Inflammatory macrophage treated with lipopolysaccharide for 4 hours (primary cell): ENCODE data around the gene HCFC2.
"Not testable (repeated sequence)": the region's sequence is repeated elsewhere in the genome, so short reads cannot be mapped to it uniquely, and the experiment has no call there.

Experiments
- DNase-seq: peaks from one replicate; pipeline ENCODE4 v3.0.0-alpha.2; 2020

Gene HCFC2

GRCh38 chr12:104058802-104059201 is 5.5 kb upstream of the HCFC2 start:
- peak; percentile 6 for DNase-seq

- peak; percentile 12 for DNase-seq
Observed at GRCh38 chr12:104059963-104060362, 4.4 kb upstream of the HCFC2 start.

- DNase-seq: peak; percentile 4
Observed at GRCh38 chr12:104060791-104061190, 3.5 kb upstream of the HCFC2 start.

- DNase-seq: peak; percentile 44
Observed at GRCh38 chr12:104063712-104064030, 660 bp upstream of the HCFC2 start.

GRCh38 chr12:104064842-104065427 is 604 bp downstream of the HCFC2 start:
- peak; percentile 24 for DNase-seq

GRCh38 chr12:104072099-104072498 is 7.8 kb downstream of the HCFC2 start:
- DNase-seq: no peak

GRCh38 chr12:104073699-104074098 is 9.4 kb downstream of the HCFC2 start:
- DNase-seq: no peak

GRCh38 chr12:104079024-104079423 is 14.7 kb downstream of the HCFC2 start:
- no peak for DNase-seq

GRCh38 chr12:104080764-104081163 is 16.4 kb downstream of the HCFC2 start:
- DNase-seq: no peak

- DNase-seq: no peak
Observed at GRCh38 chr12:104083769-104084475, 19.6 kb downstream of the HCFC2 start.

- DNase-seq: no peak
Observed at GRCh38 chr12:104090685-104091084, 26.4 kb downstream of the HCFC2 start.

- no peak for DNase-seq
Observed at GRCh38 chr12:104091136-104091535, 26.8 kb downstream of the HCFC2 start.

GRCh38 chr12:104094284-104094683 is 30.0 kb downstream of the HCFC2 start:
- no peak for DNase-seq

- no peak for DNase-seq
Observed at GRCh38 chr12:104095289-104095688, 31.0 kb downstream of the HCFC2 start.

GRCh38 chr12:104097954-104098353 is 33.6 kb downstream of the HCFC2 start:
- no peak for DNase-seq

GRCh38 chr12:104105461-104105860 is 41.1 kb downstream of the HCFC2 start:
- no peak for DNase-seq

GRCh38 chr12:104106965-104107364 is 42.6 kb downstream of the HCFC2 start:
- DNase-seq: no peak

GRCh38 chr12:104108755-104109445 is 44.6 kb downstream of the HCFC2 start:
- DNase-seq: peak; percentile 76

GRCh38 chr12:104109446-104110271 is 45.3 kb downstream of the HCFC2 start:
- peak; percentile 18 for DNase-seq

- not testable (repeated sequence) for DNase-seq
Observed at GRCh38 chr12:104114834-104115586, 50.7 kb downstream of the HCFC2 start.

- DNase-seq: no peak
Observed at GRCh38 chr12:104115587-104115975, 51.2 kb downstream of the HCFC2 start.

GRCh38 chr12:104121001-104121400 is 56.7 kb downstream of the HCFC2 start:
- no peak for DNase-seq

GRCh38 chr12:104122298-104122697 is 58.0 kb downstream of the HCFC2 start:
- no peak for DNase-seq
